OCI-LY1 (cell line): ENCODE results near the gene ITPA.

Experiments used
- H2AFZ ChIP-seq: fragments of 200-600 bp; sonication (generic), shearing (Covaris generic); 2 replicates; pipeline ENCODE4 v1.6.0; 2014; ENCODE audit warnings: antibody characterized with exemption, mild to moderate bottlenecking, low read length
- H3F3A ChIP-seq: fragments of 200-600 bp; sonication (generic), shearing (Covaris generic); 2 replicates; pipeline ENCODE4 v1.6.0; 2014; ENCODE audit warnings: mild to moderate bottlenecking, antibody characterized with exemption, low read length, moderate library complexity; ENCODE audit not compliant: insufficient read depth
- H3K27ac ChIP-seq: fragments of 200-600 bp; sonication (generic); 2 replicates; pipeline ENCODE4 v1.5.1; 2014; ENCODE audit warnings: low read length, mixed run types, mild to moderate bottlenecking, low read depth; ENCODE audit not compliant: poor library complexity, severe bottlenecking
- H3K27me3 ChIP-seq: fragments of 200-600 bp; sonication (generic); 2 replicates; pipeline ENCODE4 v1.6.0; 2014; ENCODE audit warnings: antibody characterized with exemption, mild to moderate bottlenecking, low read length, moderate library complexity; ENCODE audit not compliant: insufficient read depth
- H3K36me3 ChIP-seq: fragments of 200-600 bp; sonication (generic); 2 replicates; pipeline ENCODE4 v1.6.1; 2014; ENCODE audit warnings: mild to moderate bottlenecking, antibody characterized with exemption, low read length, moderate library complexity, mixed read lengths; ENCODE audit not compliant: insufficient read depth
- H3K4me1 ChIP-seq: fragments of 200-600 bp; sonication (generic); 2 replicates; pipeline ENCODE4 v1.5.1; 2014; ENCODE audit warnings: mild to moderate bottlenecking, low read length, moderate library complexity; ENCODE audit not compliant: insufficient read depth, severe bottlenecking
- H3K4me2 ChIP-seq: fragments of 200-600 bp; sonication (generic), shearing (Covaris generic); 2 replicates; pipeline ENCODE4 v1.6.1; 2014; ENCODE audit warnings: low read length
- H3K4me3 ChIP-seq: fragments of 200-600 bp; sonication (generic); 2 replicates; pipeline ENCODE4 v1.5.1; 2014; ENCODE audit warnings: low read length, low read depth, mild to moderate bottlenecking, mixed read lengths; ENCODE audit not compliant: poor library complexity, severe bottlenecking
- H3K79me2 ChIP-seq: fragments of 200-600 bp; shearing (Covaris generic); 2 replicates; pipeline ENCODE4 v1.6.1; 2016; ENCODE audit warnings: mixed run types, low read length, mixed read lengths; ENCODE audit not compliant: insufficient read depth
- H3K9ac ChIP-seq: fragments of 200-600 bp; sonication (generic), shearing (Covaris generic); 2 replicates; pipeline ENCODE4 v1.6.1; 2014; ENCODE audit warnings: mild to moderate bottlenecking, low read length, mixed read lengths
- H3K9me2 ChIP-seq: fragments of 200-600 bp; sonication (generic), shearing (Covaris generic); 2 replicates; pipeline ENCODE4 v1.6.1; 2014; ENCODE audit warnings: low read depth, mild to moderate bottlenecking, low read length, mixed read lengths
- H3K9me3 ChIP-seq: fragments of 200-600 bp; shearing (Covaris generic); 2 replicates; pipeline ENCODE4 v1.6.1; 2014; ENCODE audit warnings: low read length, mixed read lengths
- H4K20me1 ChIP-seq: fragments of 200-600 bp; sonication (generic), shearing (Covaris generic); 2 replicates; pipeline ENCODE4 v1.6.0; 2016; ENCODE audit warnings: mild to moderate bottlenecking, low read length; ENCODE audit not compliant: insufficient read depth
- CTCF ChIP-seq: fragments of 200-600 bp; sonication (generic), shearing (Covaris generic); IDR thresholded peaks from 2 replicates; pipeline ENCODE4 v1.5.1; 2017; ENCODE audit warnings: mild to moderate bottlenecking, antibody characterized with exemption, low read length, moderate library complexity, mixed read lengths
- EZH2 ChIP-seq: fragments of 200-600 bp; sonication (generic), shearing (Covaris generic); IDR thresholded peaks from 2 replicates; pipeline ENCODE4 v1.8.0; 2017; ENCODE audit warnings: borderline replicate concordance, mixed run types, mild to moderate bottlenecking, antibody characterized with exemption, low read length, moderate library complexity, mixed read lengths

Gene ITPA

DNA sequence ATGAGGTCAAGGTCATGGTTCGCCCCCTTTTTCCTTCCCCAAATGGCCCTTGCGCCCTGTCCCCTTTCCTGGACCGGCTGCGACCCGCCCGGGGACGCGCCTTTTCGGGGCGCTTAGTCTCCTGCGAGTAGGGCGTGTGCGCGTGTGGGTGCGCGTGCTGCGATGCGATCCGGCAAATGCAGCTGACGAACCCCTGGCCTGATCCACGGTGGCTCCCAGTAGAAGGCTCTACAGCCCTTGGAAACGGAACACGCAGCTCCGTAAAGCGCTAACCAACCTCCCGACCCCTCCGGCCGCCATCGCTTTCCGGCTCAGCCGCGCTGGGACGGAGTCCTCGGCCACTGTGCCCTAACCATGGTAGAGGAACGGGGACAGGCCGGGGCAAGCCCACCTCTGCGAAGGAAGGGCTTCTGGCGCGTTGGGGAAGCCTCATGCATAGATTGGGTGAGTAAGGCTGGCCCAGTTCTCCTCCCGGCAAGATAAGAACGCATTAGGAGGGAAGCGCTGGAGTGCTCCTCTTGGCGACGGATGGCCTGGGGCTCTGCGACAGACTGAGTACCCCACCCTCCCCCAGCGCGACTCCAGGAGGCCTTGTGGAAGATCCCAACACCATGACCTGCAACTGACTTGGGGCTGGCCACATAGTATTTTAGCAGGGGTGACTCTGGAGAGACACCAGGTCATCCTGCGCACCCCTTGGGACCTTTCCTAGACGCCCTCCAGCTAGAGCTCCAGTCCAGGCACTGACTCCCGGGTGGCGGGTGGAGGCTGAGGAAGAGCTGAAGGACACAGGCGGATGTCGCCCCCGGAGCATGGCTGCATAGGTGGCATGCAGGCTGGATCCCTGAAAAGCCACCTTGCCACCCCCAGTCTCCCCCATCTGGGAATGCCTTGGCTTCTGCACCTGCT lies 30.8 kb downstream of the ITPA start:
- H3K9me2 ChIP-seq = no peaks in the 10 kb centered on the region
- H3K27me3 ChIP-seq = 0 out of 2 replicates have a peak, but pooled peaks cover 13% of the 10 kb centered on the region
- no peaks in the 10 kb centered on the region for H4K20me1 ChIP-seq
- H2AFZ ChIP-seq = no peak overlapping the region
- peaks cover 4% of the 10 kb centered on the region for H3K4me1 ChIP-seq
- H3K4me3 ChIP-seq = peak overlapping the region; percentile 68
- no peak overlapping the region for H3K27ac ChIP-seq
- no peak overlapping the region for H3K9ac ChIP-seq
- no peaks in the 10 kb centered on the region for H3K9me3 ChIP-seq
- no peaks in the 10 kb centered on the region for H3K79me2 ChIP-seq
- no peaks in the 10 kb centered on the region for H3F3A ChIP-seq
- TF ChIP-seq EZH2 = no peak
- TF ChIP-seq CTCF = no peak
- peak overlapping the region; percentile 71 for H3K4me2 ChIP-seq
- H3K36me3 ChIP-seq = no peaks in the 10 kb centered on the region

DNA sequence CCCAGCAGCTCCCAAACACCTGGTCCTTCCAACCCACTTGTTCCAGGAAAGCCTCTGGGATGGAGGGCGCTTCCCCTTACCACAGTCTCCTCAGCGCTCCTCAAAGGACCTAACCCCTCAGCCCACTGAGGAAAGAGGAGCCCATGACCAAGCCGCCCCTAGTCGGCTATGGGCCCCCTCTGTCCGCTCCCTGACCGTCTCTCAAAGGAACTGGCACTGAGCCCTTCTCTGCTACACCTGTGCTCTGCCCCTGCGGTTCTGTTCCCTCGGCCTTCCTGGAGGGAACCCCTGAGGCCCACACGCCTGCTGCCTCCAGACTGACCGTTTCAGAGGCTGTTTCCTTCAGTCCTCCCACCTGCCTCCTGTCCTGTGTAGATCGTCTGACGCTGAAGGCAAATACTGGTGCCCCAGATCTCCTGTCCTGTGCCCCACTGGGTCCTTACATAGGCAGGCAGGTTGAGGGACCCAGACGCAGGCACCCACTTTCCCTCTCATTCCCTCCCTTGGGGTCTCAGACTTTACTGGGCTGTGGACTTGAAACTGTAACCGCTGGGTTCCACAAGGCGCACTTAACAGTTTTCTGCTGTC lies 31.6 kb downstream of the ITPA start:
- H3K9me2 ChIP-seq = no peaks in the 10 kb centered on the region
- no peaks in the 10 kb centered on the region for H3F3A ChIP-seq
- no peak overlapping the region for H3K4me2 ChIP-seq
- no peaks in the 10 kb centered on the region for H3K79me2 ChIP-seq
- H3K27ac ChIP-seq = no peak overlapping the region
- 0 out of 2 replicates have a peak, but pooled peaks cover 8% of the 10 kb centered on the region for H3K27me3 ChIP-seq
- peaks cover 4% of the 10 kb centered on the region for H3K4me1 ChIP-seq
- H3K4me3 ChIP-seq = no peak overlapping the region
- H3K9ac ChIP-seq = no peak overlapping the region
- H2AFZ ChIP-seq = no peak overlapping the region
- H4K20me1 ChIP-seq = no peaks in the 10 kb centered on the region
- TF ChIP-seq EZH2 = no peak
- TF ChIP-seq CTCF = no peak
- H3K9me3 ChIP-seq = no peaks in the 10 kb centered on the region
- no peaks in the 10 kb centered on the region for H3K36me3 ChIP-seq

GRCh38 chr20:3242172-3242692 lies 32.9 kb downstream of the ITPA start:
- 0 out of 2 replicates have a peak, but pooled peaks cover 7% of the 10 kb centered on the region for H3K27me3 ChIP-seq
- no peak overlapping the region for H3K27ac ChIP-seq
- no peaks in the 10 kb centered on the region for H3K79me2 ChIP-seq
- H3F3A ChIP-seq = no peaks in the 10 kb centered on the region
- no peak overlapping the region for H3K9ac ChIP-seq
- H3K4me3 ChIP-seq = no peak overlapping the region
- TF ChIP-seq CTCF = no peak
- no peak for TF ChIP-seq EZH2
- H3K9me2 ChIP-seq = no peaks in the 10 kb centered on the region
- no peak overlapping the region for H2AFZ ChIP-seq
- H3K4me2 ChIP-seq = no peak overlapping the region
- peaks cover 4% of the 10 kb centered on the region for H3K4me1 ChIP-seq
- no peaks in the 10 kb centered on the region for H3K36me3 ChIP-seq
- no peaks in the 10 kb centered on the region for H3K9me3 ChIP-seq
- H4K20me1 ChIP-seq = no peaks in the 10 kb centered on the region
